ENCODE measurements around the gene TIAM1.

DNA sequence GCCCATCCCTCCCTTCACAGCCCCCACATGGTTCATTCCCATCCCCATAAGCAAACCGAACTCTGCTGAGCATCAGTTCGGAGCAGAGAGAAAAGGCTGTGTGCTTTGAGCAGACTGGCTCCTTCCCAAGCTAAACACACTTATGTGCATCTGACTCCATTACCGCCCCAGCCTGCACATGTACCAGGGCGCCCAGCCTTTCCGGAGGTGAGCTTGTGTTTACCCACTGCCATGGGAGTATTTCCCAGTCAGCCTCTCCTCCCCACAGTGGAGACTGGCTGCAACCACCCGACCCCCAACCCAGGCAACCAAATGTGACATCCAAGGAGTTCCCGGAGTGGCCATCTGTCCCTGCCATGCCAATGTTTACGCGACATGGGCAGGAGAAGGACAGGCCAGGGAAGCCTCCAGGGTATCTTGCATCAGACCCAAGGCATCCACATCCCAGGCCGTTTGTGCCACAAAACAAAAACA lies 9.4 kb downstream of the TIAM1 start:
- TF ChIP-seq GATA2 (IDR thresholded peaks at IDR 0.05; ENCODE audit: low read depth, low read length) (no peak), GATA3 (IDR thresholded peaks at IDR 0.05; ENCODE audit: low read depth, low read length) (no peak)

All from SH-SY5Y (cell line).